ENCODE results near the gene SUGP2.

- TF ChIP-seq CTCF (IDR thresholded peaks at IDR 0.05) (no peak), POLR2A (IDR thresholded peaks at IDR 0.05) (no peak)
Measured at GRCh38 chr19:18975869-18976268, 57.4 kb downstream of the SUGP2 start.
